OCI-LY1 (cell line): Measurements from ENCODE around the gene SPI1.

ENCODE experiments used
- H2AFZ ChIP-seq: fragments of 200-600 bp; sonication (generic), shearing (Covaris generic); 2 replicates; pipeline ENCODE4 v1.6.0; 2014; ENCODE audit warnings: antibody characterized with exemption, mild to moderate bottlenecking, low read length
- H3F3A ChIP-seq: fragments of 200-600 bp; sonication (generic), shearing (Covaris generic); 2 replicates; pipeline ENCODE4 v1.6.0; 2014; ENCODE audit warnings: mild to moderate bottlenecking, antibody characterized with exemption, low read length, moderate library complexity; ENCODE audit not compliant: insufficient read depth
- H3K27ac ChIP-seq: fragments of 200-600 bp; sonication (generic); 2 replicates; pipeline ENCODE4 v1.5.1; 2014; ENCODE audit warnings: low read length, mixed run types, mild to moderate bottlenecking, low read depth; ENCODE audit not compliant: poor library complexity, severe bottlenecking
- H3K27me3 ChIP-seq: fragments of 200-600 bp; sonication (generic); 2 replicates; pipeline ENCODE4 v1.6.0; 2014; ENCODE audit warnings: antibody characterized with exemption, mild to moderate bottlenecking, low read length, moderate library complexity; ENCODE audit not compliant: insufficient read depth
- H3K36me3 ChIP-seq: fragments of 200-600 bp; sonication (generic); 2 replicates; pipeline ENCODE4 v1.6.1; 2014; ENCODE audit warnings: mild to moderate bottlenecking, antibody characterized with exemption, low read length, moderate library complexity, mixed read lengths; ENCODE audit not compliant: insufficient read depth
- H3K4me1 ChIP-seq: fragments of 200-600 bp; sonication (generic); 2 replicates; pipeline ENCODE4 v1.5.1; 2014; ENCODE audit warnings: mild to moderate bottlenecking, low read length, moderate library complexity; ENCODE audit not compliant: insufficient read depth, severe bottlenecking
- H3K4me2 ChIP-seq: fragments of 200-600 bp; sonication (generic), shearing (Covaris generic); 2 replicates; pipeline ENCODE4 v1.6.1; 2014; ENCODE audit warnings: low read length
- H3K4me3 ChIP-seq: fragments of 200-600 bp; sonication (generic); 2 replicates; pipeline ENCODE4 v1.5.1; 2014; ENCODE audit warnings: low read length, low read depth, mild to moderate bottlenecking, mixed read lengths; ENCODE audit not compliant: poor library complexity, severe bottlenecking
- H3K79me2 ChIP-seq: fragments of 200-600 bp; shearing (Covaris generic); 2 replicates; pipeline ENCODE4 v1.6.1; 2016; ENCODE audit warnings: mixed run types, low read length, mixed read lengths; ENCODE audit not compliant: insufficient read depth
- H3K9ac ChIP-seq: fragments of 200-600 bp; sonication (generic), shearing (Covaris generic); 2 replicates; pipeline ENCODE4 v1.6.1; 2014; ENCODE audit warnings: mild to moderate bottlenecking, low read length, mixed read lengths
- H3K9me2 ChIP-seq: fragments of 200-600 bp; sonication (generic), shearing (Covaris generic); 2 replicates; pipeline ENCODE4 v1.6.1; 2014; ENCODE audit warnings: low read depth, mild to moderate bottlenecking, low read length, mixed read lengths
- H3K9me3 ChIP-seq: fragments of 200-600 bp; shearing (Covaris generic); 2 replicates; pipeline ENCODE4 v1.6.1; 2014; ENCODE audit warnings: low read length, mixed read lengths
- H4K20me1 ChIP-seq: fragments of 200-600 bp; sonication (generic), shearing (Covaris generic); 2 replicates; pipeline ENCODE4 v1.6.0; 2016; ENCODE audit warnings: mild to moderate bottlenecking, low read length; ENCODE audit not compliant: insufficient read depth
- EZH2 ChIP-seq: fragments of 200-600 bp; sonication (generic), shearing (Covaris generic); IDR thresholded peaks from 2 replicates; pipeline ENCODE4 v1.8.0; 2017; ENCODE audit warnings: borderline replicate concordance, mixed run types, mild to moderate bottlenecking, antibody characterized with exemption, low read length, moderate library complexity, mixed read lengths
- TF ChIP-seq, protein P1 (sequence below): fragments of 200-600 bp; sonication (generic), shearing (Covaris generic); IDR thresholded peaks from 2 replicates; pipeline ENCODE4 v1.5.1; 2017; ENCODE audit warnings: mild to moderate bottlenecking, antibody characterized with exemption, low read length, moderate library complexity, mixed read lengths

Gene SPI1

DNA sequence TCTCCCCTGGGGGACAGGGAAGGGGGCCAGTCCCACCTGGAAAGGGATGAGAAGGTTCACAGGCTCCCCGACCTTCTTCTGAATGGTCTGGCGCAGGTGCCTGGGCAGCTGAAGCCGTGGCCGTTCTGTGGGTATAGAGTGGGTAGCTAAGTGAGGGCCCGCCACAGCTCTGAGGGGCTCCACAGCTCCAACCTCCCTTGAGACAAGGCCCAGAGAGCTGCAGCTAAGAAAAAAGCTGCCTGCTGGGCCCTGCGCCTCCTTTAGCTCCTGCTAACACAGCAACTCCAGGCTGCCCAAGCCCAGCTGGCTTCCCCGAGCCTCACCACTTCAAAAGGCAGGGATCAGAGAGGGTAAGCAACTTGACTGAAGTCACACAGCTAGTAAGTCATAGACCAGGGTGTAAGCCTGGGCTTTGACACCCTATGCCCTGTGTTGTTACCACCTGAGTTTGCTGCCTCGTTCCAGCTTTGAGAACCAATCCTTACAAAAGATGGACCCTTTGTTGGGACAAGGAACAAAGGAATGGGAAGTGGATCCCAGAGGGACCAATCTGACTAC, 44.4 kb downstream of the SPI1 start:
- H3K4me1 ChIP-seq, result no peaks in the 10 kb centered on the region
- no peaks in the 10 kb centered on the region for H3K9me3 ChIP-seq
- TF ChIP-seq, protein P1, sequence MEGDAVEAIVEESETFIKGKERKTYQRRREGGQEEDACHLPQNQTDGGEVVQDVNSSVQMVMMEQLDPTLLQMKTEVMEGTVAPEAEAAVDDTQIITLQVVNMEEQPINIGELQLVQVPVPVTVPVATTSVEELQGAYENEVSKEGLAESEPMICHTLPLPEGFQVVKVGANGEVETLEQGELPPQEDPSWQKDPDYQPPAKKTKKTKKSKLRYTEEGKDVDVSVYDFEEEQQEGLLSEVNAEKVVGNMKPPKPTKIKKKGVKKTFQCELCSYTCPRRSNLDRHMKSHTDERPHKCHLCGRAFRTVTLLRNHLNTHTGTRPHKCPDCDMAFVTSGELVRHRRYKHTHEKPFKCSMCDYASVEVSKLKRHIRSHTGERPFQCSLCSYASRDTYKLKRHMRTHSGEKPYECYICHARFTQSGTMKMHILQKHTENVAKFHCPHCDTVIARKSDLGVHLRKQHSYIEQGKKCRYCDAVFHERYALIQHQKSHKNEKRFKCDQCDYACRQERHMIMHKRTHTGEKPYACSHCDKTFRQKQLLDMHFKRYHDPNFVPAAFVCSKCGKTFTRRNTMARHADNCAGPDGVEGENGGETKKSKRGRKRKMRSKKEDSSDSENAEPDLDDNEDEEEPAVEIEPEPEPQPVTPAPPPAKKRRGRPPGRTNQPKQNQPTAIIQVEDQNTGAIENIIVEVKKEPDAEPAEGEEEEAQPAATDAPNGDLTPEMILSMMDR, result no peak
- no peak for TF ChIP-seq EZH2
- no peaks in the 10 kb centered on the region for H4K20me1 ChIP-seq
- H3K36me3 ChIP-seq, result peaks cover 10% of the 10 kb centered on the region; the same call in 1 of the 2 replicates
- no peaks in the 10 kb centered on the region for H3F3A ChIP-seq
- H3K27me3 ChIP-seq, result no peaks in the 10 kb centered on the region; the same call in 1 of the 2 replicates
- H2AFZ ChIP-seq, result no peak overlapping the region
- H3K79me2 ChIP-seq, result no peaks in the 10 kb centered on the region
- H3K4me3 ChIP-seq, result no peak overlapping the region
- H3K9me2 ChIP-seq, result no peaks in the 10 kb centered on the region
- H3K4me2 ChIP-seq, result no peak overlapping the region
- H3K9ac ChIP-seq, result no peak overlapping the region
- H3K27ac ChIP-seq, result no peak overlapping the region

- Histone ChIP-seq H3K4me1 (peaks cover 4% of the 10 kb centered on the region), H3F3A (no peaks in the 10 kb centered on the region), H3K36me3 (peaks cover 14% of the 10 kb centered on the region; the same call in 1 of the 2 replicates), H3K9me2 (no peaks in the 10 kb centered on the region), H3K79me2 (no peaks in the 10 kb centered on the region), H4K20me1 (no peaks in the 10 kb centered on the region), H3K27me3 (no peaks in the 10 kb centered on the region; the same call in 1 of the 2 replicates), H3K4me2 (no peak overlapping the region), H2AFZ (no peak overlapping the region), H3K27ac (no peak overlapping the region), H3K9me3 (no peaks in the 10 kb centered on the region), H3K9ac (no peak overlapping the region), H3K4me3 (no peak overlapping the region)
- TF ChIP-seq EZH2, result no peak
- TF ChIP-seq, protein P1, result no peak
These were observed 44.9 kb downstream of the SPI1 start for GRCh38 chr11:47333526-47333845.

- no peak overlapping the region for H3K4me2 ChIP-seq
- no peaks in the 10 kb centered on the region for H3K9me2 ChIP-seq
- no peaks in the 10 kb centered on the region for H4K20me1 ChIP-seq
- no peak overlapping the region for H2AFZ ChIP-seq
- peaks cover 17% of the 10 kb centered on the region; the same call in 1 of the 2 replicates for H3K36me3 ChIP-seq
- no peaks in the 10 kb centered on the region for H3F3A ChIP-seq
- H3K9me3 ChIP-seq, result no peaks in the 10 kb centered on the region
- no peak overlapping the region for H3K9ac ChIP-seq
- no peaks in the 10 kb centered on the region for H3K27me3 ChIP-seq
- H3K79me2 ChIP-seq, result no peaks in the 10 kb centered on the region
- no peak overlapping the region for H3K4me3 ChIP-seq
- no peak for TF ChIP-seq EZH2
- TF ChIP-seq, protein P1, result no peak
- H3K27ac ChIP-seq, result no peak overlapping the region
- H3K4me1 ChIP-seq, result peaks cover 9% of the 10 kb centered on the region
These were observed 45.4 kb downstream of the SPI1 start for GRCh38 chr11:47332791-47333525.
